Keratinocyte (primary cell): ENCODE data around the gene ITIH3. TPM values are rescaled to one million over a fixed set of nuclear protein-coding genes. Genes with fewer than 3 reads are reported as not detected.

Experiments used
- DNase-seq: peaks from one replicate; pipeline ENCODE4 v3.0.0-alpha.2; 2011; ENCODE audit warnings: low read depth, missing footprints, low spot score
- FAIRE-seq: peaks from 2 replicates; lab custom pipeline; 2011; peaks lifted over from hg19 to GRCh38; lab: Jason Lieb, UNC
- H2AFZ ChIP-seq: 2 replicates; pipeline ENCODE4 v1.6.0; 2012; ENCODE audit warnings: low read length, control low read depth, inconsistent platforms; ENCODE audit not compliant: control insufficient read depth
- H3K27ac ChIP-seq: 2 replicates; pipeline ENCODE4 v1.5.1; 2011; ENCODE audit warnings: low read length; ENCODE audit not compliant: control insufficient read depth, insufficient read depth
- H3K27me3 ChIP-seq: 3 replicates; pipeline ENCODE4 v1.6.0; 2011; ENCODE audit warnings: low read length; ENCODE audit not compliant: control insufficient read depth, insufficient read depth; ENCODE audit errors: extremely low read depth
- H3K36me3 ChIP-seq, 2 experiments: 2 replicates in 1 of 2; 3 replicates in 1 of 2; pipeline ENCODE4 v1.5.1; 2011; ENCODE audit warnings: low read length in 2 of 2, mild to moderate bottlenecking in 1 of 2; ENCODE audit not compliant: control insufficient read depth in 2 of 2, insufficient read depth in 2 of 2; ENCODE audit errors: extremely low read depth in 1 of 2
- H3K4me1 ChIP-seq: 3 replicates; pipeline ENCODE4 v1.5.1; 2011; ENCODE audit warnings: low read length; ENCODE audit not compliant: control insufficient read depth, insufficient read depth; ENCODE audit errors: extremely low read depth
- H3K4me2 ChIP-seq: 3 replicates; pipeline ENCODE4 v1.6.0; 2011; ENCODE audit warnings: low read depth, low read length; ENCODE audit not compliant: control insufficient read depth, insufficient read depth; ENCODE audit errors: extremely low read depth
- H3K4me3 ChIP-seq, 3 experiments: fragments of 200-600 bp in 1 of 3; sonication (generic) in 1 of 3; 2 replicates in 2 of 3; 3 replicates in 1 of 3; pipeline ENCODE4 v1.5.1; 2011 to 2016; ENCODE audit warnings: low read length in 3 of 3, mild to moderate bottlenecking in 3 of 3, control low read depth in 2 of 3, inconsistent platforms in 1 of 3, low read depth in 1 of 3, mixed read lengths in 1 of 3, mixed run types in 1 of 3, moderate library complexity in 1 of 3; ENCODE audit not compliant: control insufficient read depth in 2 of 3, insufficient read depth in 2 of 3; ENCODE audit errors: extremely low read depth in 1 of 3
- H3K79me2 ChIP-seq: 2 replicates; pipeline ENCODE4 v1.6.0; 2012; ENCODE audit warnings: low read length; ENCODE audit not compliant: control insufficient read depth, insufficient read depth
- H3K9ac ChIP-seq: 3 replicates; pipeline ENCODE4 v1.6.0; 2011; ENCODE audit warnings: low read length; ENCODE audit not compliant: control insufficient read depth, insufficient read depth; ENCODE audit errors: extremely low read depth
- H3K9me1 ChIP-seq: 3 replicates; pipeline ENCODE4 v1.6.0; 2011; ENCODE audit warnings: low read length; ENCODE audit not compliant: control insufficient read depth, insufficient read depth; ENCODE audit errors: extremely low read depth
- H3K9me3 ChIP-seq: 2 replicates; pipeline ENCODE4 v1.5.1; 2012; ENCODE audit warnings: low read depth, low read length; ENCODE audit not compliant: control insufficient read depth
- H4K20me1 ChIP-seq: 3 replicates; pipeline ENCODE4 v1.6.0; 2011; ENCODE audit warnings: low read length; ENCODE audit not compliant: control insufficient read depth, insufficient read depth; ENCODE audit errors: extremely low read depth
- CTCF ChIP-seq, 3 experiments: IDR thresholded peaks in 1 of 3; conservative IDR thresholded peaks in 1 of 3; optimal IDR thresholded peaks in 1 of 3; 2 replicates in 2 of 3; 3 replicates in 1 of 3; pipeline versions ENCODE3 to v1.5.1; 2011; ENCODE audit warnings: low read length in 3 of 3, mild to moderate bottlenecking in 3 of 3, moderate library complexity in 2 of 3, control low read depth in 1 of 3, inconsistent platforms in 1 of 3; ENCODE audit not compliant: insufficient read depth in 2 of 3; ENCODE audit errors: extremely low read depth in 1 of 3
- EZH2 ChIP-seq: IDR thresholded peaks from one replicate; pipeline ENCODE4 v1.6.1; 2012; ENCODE audit warnings: inconsistent platforms, mild to moderate bottlenecking, low read length, moderate library complexity
- dilution Hi-C: fragments of 300-500 bp; cut with MboI; formaldehyde crosslinking; loops from one replicate; pipeline ENCODE4 v1.7.0; 2020; ENCODE audit warnings: low sequenced_read_pairs; ENCODE audit not compliant: extremely low pct_ligation_motif_present
- polyA plus RNA-seq, 5 experiments: library from polyadenylated mRNA; depleted of rRNA in 3 of 5; stranded (reverse) in 3 of 5; stranded (forward) in 1 of 5; unstranded in 1 of 5; fragments of >200 nt; gene quantifications; 1 replicate in 1 of 5; 2 replicates in 3 of 5; 3 replicates in 1 of 5; pipeline versions ENCODE4 v1.2.1 to v1.2.3, GENCODE V29; 2011 to 2012; ENCODE audit warnings: missing spikeins in 2 of 5, low read depth in 1 of 5, low replicate concordance in 1 of 5

Gene ITIH3
- polyA plus RNA-seq, 1 donor (not counting 4 experiments of a cell fraction or from before 2014, with no cell fraction given): not detected

GRCh38 chr3:52839268-52839575 lies 44.6 kb downstream of the ITIH3 start:
- H3K4me2 ChIP-seq: no peak overlapping the region
- peaks cover 0 to 6% of the 10 kb centered on the region in 2 experiments for H3K36me3 ChIP-seq
- dilution Hi-C loops: no loop called here
- H3K9ac ChIP-seq: no peak overlapping the region
- H4K20me1 ChIP-seq: no peaks in the 10 kb centered on the region
- TF ChIP-seq CTCF (optimal IDR thresholded peaks at IDR 0.05 in 1 of 3, IDR thresholded peaks at IDR 0.05 in 1 of 3, conservative IDR thresholded peaks at IDR 0.05 in 1 of 3; ENCODE audit: extremely low read depth in 1 of 3, insufficient read depth in 2 of 3, low read length in 3 of 3) (no peak), EZH2 (no peak)
- DNase-seq: no peak
- H3K9me1 ChIP-seq: no peaks in the 10 kb centered on the region
- no peaks in the 10 kb centered on the region for H3K27me3 ChIP-seq
- H3K4me3 ChIP-seq: no peak overlapping the region
- no peaks in the 10 kb centered on the region for H3K9me3 ChIP-seq
- FAIRE-seq: no peak
- no peaks in the 10 kb centered on the region for H3K4me1 ChIP-seq
- no peak overlapping the region for H3K27ac ChIP-seq
- no peaks in the 10 kb centered on the region for H3K79me2 ChIP-seq
- H2AFZ ChIP-seq: no peak overlapping the region

GRCh38 chr3:52839892-52840545 lies 45.4 kb downstream of the ITIH3 start:
- Histone ChIP-seq H3K4me2 (no peak overlapping the region), H3K27ac (no peak overlapping the region), H3K79me2 (no peaks in the 10 kb centered on the region), H3K4me3 (no peak overlapping the region), H3K4me1 (no peaks in the 10 kb centered on the region), H3K9me1 (no peaks in the 10 kb centered on the region), H3K36me3 (peaks cover 0 to 6% of the 10 kb centered on the region in 2 experiments), H3K27me3 (no peaks in the 10 kb centered on the region), H3K9me3 (no peaks in the 10 kb centered on the region), H3K9ac (no peak overlapping the region), H2AFZ (no peak overlapping the region), H4K20me1 (no peaks in the 10 kb centered on the region)
- dilution Hi-C loops: no loop called here
- TF ChIP-seq EZH2: no peak
- DNase-seq: no peak
- no peak for FAIRE-seq
